Parathyroid adenoma (tissue), 2 donors: ENCODE results near the gene DICER1.

ENCODE experiments used
- H2AFZ ChIP-seq: fragments of 300-600 bp; sonication (generic); one replicate; pipeline ENCODE4 v1.7.0; 2017; ENCODE audit warnings: antibody characterized with exemption, mild to moderate bottlenecking
- H3K27ac ChIP-seq: fragments of 300-600 bp; sonication (generic); one replicate; pipeline ENCODE4 v1.7.0; 2017
- H3K27me3 ChIP-seq: fragments of 300-600 bp; sonication (generic); one replicate; pipeline ENCODE4 v1.7.0; 2017; ENCODE audit warnings: low read length; ENCODE audit not compliant: control insufficient read depth, insufficient read depth
- H3K36me3 ChIP-seq: fragments of 300-600 bp; sonication (generic); one replicate; pipeline ENCODE4 v1.7.0; 2017; ENCODE audit warnings: low read length; ENCODE audit not compliant: control insufficient read depth, insufficient read depth
- H3K4me1 ChIP-seq: fragments of 300-600 bp; sonication (generic); one replicate; pipeline ENCODE4 v1.7.0; 2017; ENCODE audit warnings: control low read depth
- H3K4me2 ChIP-seq: fragments of 300-600 bp; sonication (generic); one replicate; pipeline ENCODE4 v1.7.0; 2017; ENCODE audit warnings: low read length
- H3K4me3 ChIP-seq: fragments of 300-600 bp; sonication (generic); one replicate; pipeline ENCODE4 v1.7.0; 2017; ENCODE audit warnings: low read depth, low read length
- H3K79me2 ChIP-seq: fragments of 300-600 bp; sonication (generic); one replicate; pipeline ENCODE4 v1.7.0; 2017; ENCODE audit warnings: control low read depth
- H3K9ac ChIP-seq: fragments of 300-600 bp; sonication (generic); one replicate; pipeline ENCODE4 v1.7.0; 2017; ENCODE audit warnings: mild to moderate bottlenecking
- H3K9me3 ChIP-seq: fragments of 300-600 bp; sonication (generic); one replicate; pipeline ENCODE4 v1.7.0; 2017; ENCODE audit warnings: low read length; ENCODE audit not compliant: control insufficient read depth
- CTCF ChIP-seq: fragments of 300-600 bp; sonication (generic); IDR thresholded peaks from one replicate; pipeline ENCODE4 v1.7.0; 2017; ENCODE audit warnings: antibody characterized with exemption, mild to moderate bottlenecking
- donor health status: primary hyperparathyroidism.

DICER1 gene

DNA sequence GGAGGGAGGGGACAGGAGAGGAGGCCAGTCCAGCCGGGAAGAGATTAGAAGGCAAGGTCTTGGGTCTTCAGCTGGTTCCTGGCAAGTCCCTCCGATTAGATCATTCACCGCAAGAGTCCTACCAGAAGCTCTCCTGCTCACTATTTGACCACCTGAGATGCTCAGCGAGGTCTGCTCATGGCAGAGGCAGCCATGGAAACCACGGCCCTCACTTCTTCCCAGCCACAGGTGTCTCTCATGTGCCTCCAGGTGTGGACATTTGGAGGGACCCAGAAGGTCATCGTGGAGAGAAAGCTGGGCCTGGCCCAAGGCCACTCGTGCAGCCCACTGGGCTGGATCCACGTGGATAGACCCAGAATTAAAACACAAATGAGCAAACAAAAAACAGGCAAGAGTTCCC is 99.5 kb downstream of the DICER1 start:
- no peak overlapping the region for H3K4me2 ChIP-seq
- no peaks in the 10 kb centered on the region for H3K27me3 ChIP-seq
- no peak for TF ChIP-seq CTCF
- no peak overlapping the region for H3K4me3 ChIP-seq
- H3K9ac ChIP-seq = no peak overlapping the region
- no peaks in the 10 kb centered on the region for H3K4me1 ChIP-seq
- H3K79me2 ChIP-seq = no peaks in the 10 kb centered on the region
- H3K27ac ChIP-seq = no peak overlapping the region
- H2AFZ ChIP-seq = no peak overlapping the region
- H3K36me3 ChIP-seq = no peaks in the 10 kb centered on the region
- H3K9me3 ChIP-seq = no peaks in the 10 kb centered on the region

DNA sequence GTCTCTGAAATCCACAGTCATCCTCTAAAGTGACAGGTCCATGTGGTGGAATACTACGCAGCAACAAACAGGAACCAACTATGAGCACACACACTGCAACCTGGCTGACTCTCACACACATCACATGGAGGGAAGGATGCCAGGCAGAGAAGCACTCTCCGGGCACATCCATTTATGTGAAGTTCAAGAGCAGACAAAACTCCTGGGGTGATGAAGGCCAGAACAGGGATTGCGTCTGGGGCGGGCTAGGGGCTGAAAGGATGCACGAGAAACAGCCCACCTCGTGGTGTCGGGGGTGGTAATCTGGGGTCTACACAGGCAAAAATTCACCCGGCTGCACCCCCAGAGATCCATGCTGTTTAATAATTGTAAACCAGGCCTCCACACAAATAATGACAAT is 100.2 kb downstream of the DICER1 start:
- no peak overlapping the region for H3K4me2 ChIP-seq
- no peaks in the 10 kb centered on the region for H3K27me3 ChIP-seq
- no peaks in the 10 kb centered on the region for H3K36me3 ChIP-seq
- H3K4me1 ChIP-seq = no peaks in the 10 kb centered on the region
- no peak overlapping the region for H3K9ac ChIP-seq
- H2AFZ ChIP-seq = no peak overlapping the region
- H3K9me3 ChIP-seq = no peaks in the 10 kb centered on the region
- no peak for TF ChIP-seq CTCF
- no peaks in the 10 kb centered on the region for H3K79me2 ChIP-seq
- H3K4me3 ChIP-seq = no peak overlapping the region
- H3K27ac ChIP-seq = no peak overlapping the region

GRCh38 chr14:95056476-95056875 is 100.9 kb downstream of the DICER1 start:
- no peak overlapping the region for H3K27ac ChIP-seq
- no peak overlapping the region for H2AFZ ChIP-seq
- TF ChIP-seq CTCF = no peak
- H3K9me3 ChIP-seq = no peaks in the 10 kb centered on the region
- no peaks in the 10 kb centered on the region for H3K79me2 ChIP-seq
- H3K9ac ChIP-seq = no peak overlapping the region
- H3K27me3 ChIP-seq = no peaks in the 10 kb centered on the region
- H3K36me3 ChIP-seq = no peaks in the 10 kb centered on the region
- no peaks in the 10 kb centered on the region for H3K4me1 ChIP-seq
- no peak overlapping the region for H3K4me2 ChIP-seq
- H3K4me3 ChIP-seq = no peak overlapping the region

DNA sequence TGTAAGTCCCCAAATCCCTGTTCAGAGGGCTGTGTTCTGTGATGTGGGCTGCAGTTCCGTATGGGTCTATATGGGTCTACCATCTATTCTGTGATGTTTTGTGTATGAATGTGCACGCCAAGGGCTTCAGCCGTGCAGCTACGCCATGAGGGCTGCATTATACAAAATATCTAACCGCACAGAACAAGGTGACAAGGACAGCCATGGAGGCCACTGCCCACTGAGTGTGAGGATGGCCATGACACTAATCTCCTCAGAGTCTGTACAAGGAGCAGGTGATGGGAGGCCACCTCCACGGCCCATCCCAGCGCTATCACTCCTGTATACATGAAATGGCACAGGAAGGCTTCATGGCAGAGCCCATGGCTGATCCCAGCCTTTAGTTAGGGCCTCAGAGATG is 102.0 kb downstream of the DICER1 start:
- Histone ChIP-seq H3K27ac (no peak overlapping the region), H2AFZ (no peak overlapping the region), H3K9ac (no peak overlapping the region)

More for the DNA sequence above, 102.0 kb downstream of the DICER1 start:
- no peaks in the 10 kb centered on the region for H3K36me3 ChIP-seq
- no peaks in the 10 kb centered on the region for H3K9me3 ChIP-seq
- H3K4me2 ChIP-seq = no peak overlapping the region
- no peaks in the 10 kb centered on the region for H3K27me3 ChIP-seq
- no peak for TF ChIP-seq CTCF
- H3K79me2 ChIP-seq = no peaks in the 10 kb centered on the region
- no peaks in the 10 kb centered on the region for H3K4me1 ChIP-seq
- H3K4me3 ChIP-seq = no peak overlapping the region
